Measurements from ENCODE around the gene TTLL3. TPM values are rescaled to one million over a fixed set of nuclear protein-coding genes. Genes with fewer than 3 reads are reported as not detected.

The TTLL3 gene
- polyA plus RNA-seq, 3 donors: 1.1 to 196 (median 1.8) TPM

- peak overlapping the region; percentile 49 to 81 (median 61) for H3K4me3 ChIP-seq (replicated peaks in 1 of 3; ENCODE audit: low read depth in 2 of 3, low read length in 3 of 3)
- Mint-ChIP-seq H3K4me1 (peaks cover 30% of the 10 kb centered on the region), H3K36me3 (peaks cover 41 to 51% of the 10 kb centered on the region in 2 donors), H3K4me3 (peak overlapping the region; percentile 86 to 93), H3K27ac (peak overlapping the region in 5 of 7 donors; percentile 10 to 88 (median 72)), H3K9me3 (peaks cover 0 to 2% (median 0%) of the 10 kb centered on the region in 7 donors), H3K27me3 (ENCODE audit: low read depth in 3 of 3) (peaks cover 0 to 5% (median 0%) of the 10 kb centered on the region in 3 donors)
- H3K4me2 ChIP-seq (replicated peaks; ENCODE audit: extremely low read depth, low read length, poor library complexity, severe bottlenecking): peak overlapping the region; percentile 97
- peaks cover 16 to 21% of the 10 kb centered on the region in 2 donors for H3K4me1 ChIP-seq (ENCODE audit: control insufficient read depth in 1 of 2, insufficient read depth in 2 of 2, low read length in 2 of 2)
- WGBS (ENCODE audit: insufficient coverage): 78% methylated on average over 8 of the region's 10 CpGs
- H2AFZ ChIP-seq (ENCODE audit: insufficient read depth, low read depth, low read length, poor library complexity, severe bottlenecking): peak overlapping the region; percentile 87
- peaks cover 3% of the 10 kb centered on the region for H3K79me2 ChIP-seq (ENCODE audit: insufficient read depth, low read length)
- H3K9me3 ChIP-seq (replicated peaks in 1 of 2; ENCODE audit: control insufficient read depth in 1 of 2, insufficient read depth in 1 of 2, low read length in 2 of 2): no peaks in the 10 kb centered on the region
- H3K36me3 ChIP-seq (replicated peaks in 1 of 2; ENCODE audit: control insufficient read depth in 1 of 2, insufficient read depth in 2 of 2, low read length in 2 of 2): peaks cover 29 to 39% of the 10 kb centered on the region in 2 donors
- no peak for TF ChIP-seq CTCF (IDR thresholded peaks at IDR 0.05)
- DNase-seq: no peak
- H3K9ac ChIP-seq (ENCODE audit: insufficient read depth, low read length, poor library complexity, severe bottlenecking): peak overlapping the region; percentile 85
- H3K27ac ChIP-seq (ENCODE audit: low read depth in 1 of 2, low read length in 2 of 2): peak overlapping the region in 1 of 2 donors; percentile 81
- intact Hi-C loops (cut with micrococcal nuclease): no loop called here
- H3K27me3 ChIP-seq (ENCODE audit: control insufficient read depth in 2 of 2, insufficient read depth in 2 of 2, low read length in 2 of 2): no peaks in the 10 kb centered on the region
- H4K20me1 ChIP-seq (ENCODE audit: insufficient read depth, low read length): peaks cover 13% of the 10 kb centered on the region
These were observed 784 bp downstream of the TTLL3 start for GRCh38 chr3:9810846-9811245.

- H3K9me3 ChIP-seq (replicated peaks in 1 of 2; ENCODE audit: control insufficient read depth in 1 of 2, insufficient read depth in 1 of 2, low read length in 2 of 2): no peaks in the 10 kb centered on the region
These were observed 2.9 kb downstream of the TTLL3 start for GRCh38 chr3:9812870-9813483.

More at GRCh38 chr3:9812870-9813483, 2.9 kb downstream of the TTLL3 start:
- peaks cover 0 to 7% (median 0%) of the 10 kb centered on the region in 3 donors for H3K27me3 Mint-ChIP-seq (ENCODE audit: low read depth in 3 of 3)
- no peak for TF ChIP-seq CTCF (IDR thresholded peaks at IDR 0.05)
- H3K4me3 Mint-ChIP-seq: no peak overlapping the region
- intact Hi-C loops (cut with micrococcal nuclease): no loop called here
- peaks cover 0 to 2% (median 0%) of the 10 kb centered on the region in 7 donors for H3K9me3 Mint-ChIP-seq
- 93% methylated on average over 3 of the region's 9 CpGs for WGBS (ENCODE audit: insufficient coverage)
- Histone ChIP-seq H3K36me3 (replicated peaks in 1 of 2; ENCODE audit: control insufficient read depth in 1 of 2, insufficient read depth in 2 of 2, low read length in 2 of 2) (peaks cover 12 to 23% of the 10 kb centered on the region in 2 donors), H3K9ac (ENCODE audit: insufficient read depth, low read length, poor library complexity, severe bottlenecking) (no peak overlapping the region), H2AFZ (ENCODE audit: insufficient read depth, low read depth, low read length, poor library complexity, severe bottlenecking) (no peak overlapping the region), H3K4me2 (replicated peaks; ENCODE audit: extremely low read depth, low read length, poor library complexity, severe bottlenecking) (no peak overlapping the region), H4K20me1 (ENCODE audit: insufficient read depth, low read length) (no peaks in the 10 kb centered on the region), H3K4me3 (replicated peaks in 1 of 3; ENCODE audit: low read depth in 2 of 3, low read length in 3 of 3) (no peak overlapping the region), H3K79me2 (ENCODE audit: insufficient read depth, low read length) (peaks cover 3% of the 10 kb centered on the region), H3K27ac (ENCODE audit: low read depth in 1 of 2, low read length in 2 of 2) (no peak overlapping the region), H3K27me3 (ENCODE audit: control insufficient read depth in 2 of 2, insufficient read depth in 2 of 2, low read length in 2 of 2) (no peaks in the 10 kb centered on the region), H3K4me1 (ENCODE audit: control insufficient read depth in 1 of 2, insufficient read depth in 2 of 2, low read length in 2 of 2) (peaks cover 16 to 21% of the 10 kb centered on the region in 2 donors)
- no peak for DNase-seq
- peaks cover 28 to 47% of the 10 kb centered on the region in 2 donors for H3K36me3 Mint-ChIP-seq
- H3K4me1 Mint-ChIP-seq: peaks cover 26% of the 10 kb centered on the region
- peak overlapping the region in 1 of 7 donors; percentile 18 for H3K27ac Mint-ChIP-seq

Data from CD14-positive monocyte (primary cell).